ENCODE data around the gene NRP1. TPM values are rescaled to one million over a fixed set of nuclear protein-coding genes. Genes with fewer than 3 reads are reported as not detected.

The NRP1 gene
- total and polyA plus RNA-seq, 2 donors (not counting 3 experiments of a cell fraction or from before 2014, with no cell fraction given): 122 to 306 TPM

- dilution Hi-C loops (cut with MboI; ENCODE audit: extremely low pct_ligation_motif_present, low sequenced_read_pairs): no loop called here
- POLR2A ChIA-PET: no interaction called here
- Histone ChIP-seq H3K27ac (ENCODE audit: insufficient read depth, low read depth, low read length) (peak overlapping the region; percentile 9), H3K9me1 (replicated peaks; ENCODE audit: control insufficient read depth, extremely low read depth, insufficient read depth, low read length) (no peaks in the 10 kb centered on the region), H3K79me2 (ENCODE audit: control insufficient read depth, insufficient read depth, low read length) (peaks cover 88% of the 10 kb centered on the region), H3K4me3 (replicated peaks in 1 of 3; ENCODE audit: insufficient read depth in 1 of 3, low read depth in 1 of 3, low read length in 3 of 3) (no peak overlapping the region), H3K36me3 (ENCODE audit: control insufficient read depth in 2 of 2, extremely low read depth in 1 of 2, insufficient read depth in 2 of 2, low read length in 2 of 2) (peaks cover 4 to 9% of the 10 kb centered on the region in 2 experiments), H3K9ac (replicated peaks; ENCODE audit: extremely low read depth, insufficient read depth, low read length) (no peak overlapping the region), H3K9me3 (replicated peaks; ENCODE audit: control insufficient read depth, insufficient read depth, low read length) (no peaks in the 10 kb centered on the region), H3K4me1 (ENCODE audit: control insufficient read depth, extremely low read depth, insufficient read depth, low read length) (peaks cover 44% of the 10 kb centered on the region), H2AFZ (ENCODE audit: low read depth, low read length) (no peak overlapping the region), H3K27me3 (ENCODE audit: control insufficient read depth in 2 of 2, insufficient read depth in 2 of 2, low read length in 2 of 2) (no peaks in the 10 kb centered on the region), H3K4me2 (ENCODE audit: insufficient read depth, low read length) (no peak overlapping the region), H4K20me1 (replicated peaks; ENCODE audit: control insufficient read depth, extremely low read depth, insufficient read depth, low read length) (no peaks in the 10 kb centered on the region)
- TF ChIP-seq MYC (IDR thresholded peaks at IDR 0.05; ENCODE audit: low read depth, low read length) (no peak), JUN (IDR thresholded peaks at IDR 0.05; ENCODE audit: borderline replicate concordance, insufficient read depth, insufficient read length, low read depth) (no peak), POLR2AphosphoS5 (IDR thresholded peaks at IDR 0.05; ENCODE audit: insufficient read depth, low read depth, low read length) (no peak), CTCF (IDR thresholded peaks at IDR 0.05; ENCODE audit: extremely low read depth in 1 of 2, insufficient read depth in 1 of 2, low read depth in 1 of 2, low read length in 2 of 2) (no peak), EZH2 (IDR thresholded peaks at IDR 0.05; ENCODE audit: borderline replicate concordance, low read depth, low read length, severe bottlenecking) (no peak), FOS (IDR thresholded peaks at IDR 0.05; ENCODE audit: borderline replicate concordance, insufficient read depth, low read length) (no peak), MAX (IDR thresholded peaks at IDR 0.05; ENCODE audit: insufficient read depth, insufficient read length) (no peak), POLR2A (IDR thresholded peaks at IDR 0.05; ENCODE audit: low read depth, low read length) (no peak), GATA2 (IDR thresholded peaks at IDR 0.05; ENCODE audit: insufficient read depth, insufficient read length, low read depth, low read length) (no peak)
- no peak for FAIRE-seq
- no peak for DNase-seq (ENCODE audit: low read depth, low spot score)
- CTCF ChIA-PET: interaction anchor here (1.0 to 1.9 kb wide), 2 partner anchors 9 to 85 kb away, joined by 4 to 6 read pairs; no protein-coding TSS in a partner anchor
- intact Hi-C loops (cut with micrococcal nuclease): no loop called here
- BruUV-seq (replicated peaks): no TSS peak
Observed at GRCh38 chr10:33278198-33278597, 56.3 kb downstream of the NRP1 start.

All from endothelial cell of umbilical vein (primary cell).